GM10248 (cell line): Measurements from ENCODE around the gene PLA2G2D.

Source experiments
- CTCF ChIA-PET: fragments of 300-600 bp; sonication (Branson Sonifier 250); formaldehyde crosslinking; extraction: SDS; loops from one replicate; lab custom pipeline; 2021; ENCODE audit warnings: antibody characterized with exemption; lab: Yijun Ruan, JAX
- POLR2A ChIA-PET: fragments of 350-650 bp; sonication (Branson Sonifier 250); formaldehyde crosslinking; extraction: SDS; loops from one replicate; lab custom pipeline; 2020; ENCODE audit warnings: antibody characterized with exemption; lab: Yijun Ruan, JAX
- DNase-seq: peaks from one replicate; pipeline ENCODE4 v3.0.0; 2012; ENCODE audit errors: extremely low spot score
- CTCF ChIP-seq: IDR thresholded peaks from 2 replicates; pipeline ENCODE4 v1.5.1; 2012; ENCODE audit warnings: mild to moderate bottlenecking, low read depth; ENCODE audit errors: extremely low read depth, missing control alignments, control extremely low read depth

The PLA2G2D gene

GRCh38 chr1:20123722-20124455, 4.6 kb upstream of the PLA2G2D start:
- ChIA-PET CTCF (interaction anchor here (1.0 to 4.6 kb wide), 4 partner anchors 10 to 29 kb away, joined by 3 to 34 read pairs (median 9); no protein-coding TSS in a partner anchor), POLR2A (no interaction called here)
- no peak for TF ChIP-seq CTCF
- no peak for DNase-seq

- ChIA-PET CTCF (interaction anchor here (1.1 to 2.1 kb wide), 4 partner anchors 9 to 31 kb away, joined by 3 to 8 read pairs (median 4); no protein-coding TSS in a partner anchor), POLR2A (no interaction called here)
- TF ChIP-seq CTCF, result no peak
- no peak for DNase-seq
Observed at GRCh38 chr1:20120796-20121195, 1.5 kb upstream of the PLA2G2D start.

DNA sequence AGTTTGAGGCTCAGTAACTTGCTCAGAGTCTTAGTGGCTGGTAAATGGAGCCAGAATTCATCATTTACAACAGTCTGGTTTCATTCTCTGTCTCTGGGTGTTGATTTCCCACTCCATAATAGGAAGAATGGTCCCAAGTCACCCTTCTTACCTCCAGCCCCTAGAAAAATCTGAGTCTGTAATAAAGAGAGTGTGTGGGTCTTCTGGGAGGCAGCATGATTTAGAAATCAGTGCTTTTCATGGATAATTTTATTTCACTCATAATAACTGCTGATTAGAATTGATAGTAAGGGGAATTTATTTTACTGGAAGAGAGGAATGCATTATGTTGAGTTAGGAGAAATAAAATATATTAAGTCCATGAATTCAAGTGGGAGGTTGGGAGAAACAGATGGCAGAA, 2.1 kb downstream of the PLA2G2D start:
- TF ChIP-seq CTCF, result no peak
- ChIA-PET CTCF (interaction anchor here (1.1 to 2.1 kb wide), 2 partner anchors 15 to 35 kb away, joined by 4 to 9 read pairs; no protein-coding TSS in a partner anchor), POLR2A (no interaction called here)
- DNase-seq, result no peak

GRCh38 chr1:20115916-20116315, 3.4 kb downstream of the PLA2G2D start:
- no peak for TF ChIP-seq CTCF
- DNase-seq, result no peak
- CTCF ChIA-PET, result interaction anchor here (1.2 kb wide), 1 partner anchor 234 kb away, joined by 3 read pairs; the partner anchor contains the start of gene OTUD3
- POLR2A ChIA-PET, result no interaction called here

DNA sequence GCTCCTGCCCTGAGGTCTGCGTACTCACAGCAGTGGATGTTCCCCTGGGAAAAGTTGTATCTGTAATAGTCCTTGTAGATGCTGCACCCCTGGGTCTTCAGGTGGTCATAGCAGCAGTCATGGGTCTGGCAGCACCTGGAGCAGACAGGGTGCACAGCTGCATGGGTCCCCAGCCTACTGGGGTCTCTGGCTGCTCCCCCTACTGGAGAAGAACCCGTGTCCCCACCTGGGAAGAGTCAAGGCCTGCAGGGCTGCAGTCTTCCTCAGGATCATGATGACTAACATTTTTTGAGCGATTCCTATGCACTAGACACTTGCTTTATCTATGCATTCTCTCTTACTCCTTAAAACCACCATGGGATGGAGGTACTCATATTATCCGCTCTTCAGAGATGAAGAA, 3.9 kb downstream of the PLA2G2D start:
- no peak for TF ChIP-seq CTCF
- ChIA-PET CTCF (interaction anchor here (1.2 to 4.1 kb wide), 3 partner anchors 14 to 233 kb away, joined by 3 to 15 read pairs (median 3); partner anchors contain the start of gene OTUD3), POLR2A (no interaction called here)
- DNase-seq, result no peak

DNA sequence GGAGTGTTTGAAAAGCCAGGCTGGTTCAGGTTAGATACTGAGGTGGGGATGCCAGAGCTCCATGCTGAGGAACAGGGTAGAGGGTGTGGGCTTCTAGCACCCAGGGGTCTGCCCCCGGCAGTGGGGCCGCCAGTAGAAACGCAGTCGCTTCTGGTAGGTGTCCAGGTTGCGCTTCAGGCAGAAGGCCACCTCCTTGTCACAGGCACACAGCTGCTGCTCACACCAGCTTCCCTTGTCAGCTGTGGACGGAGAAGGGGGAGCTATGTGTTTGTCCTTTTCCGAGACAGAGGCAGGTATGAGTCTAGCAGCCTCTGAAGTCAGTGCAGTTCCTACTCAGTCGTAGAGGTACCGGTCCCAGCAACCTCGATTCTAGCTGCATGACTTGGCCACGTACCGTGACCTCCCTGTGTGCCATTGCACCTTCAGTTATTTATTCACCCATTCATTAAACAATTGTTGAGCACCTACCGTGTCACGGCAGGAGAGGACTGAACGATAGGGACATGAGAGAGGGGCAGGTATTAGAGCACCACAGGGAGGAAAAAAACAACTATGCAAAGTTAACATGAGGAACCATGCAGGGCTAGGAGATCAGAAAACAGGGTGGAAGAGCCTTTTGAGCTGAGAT, 5.2 kb downstream of the PLA2G2D start:
- ChIA-PET POLR2A (no interaction called here), CTCF (interaction anchor here (1.2 to 4.1 kb wide), 5 partner anchors 12 to 38 kb away, joined by 3 to 15 read pairs (median 4); no protein-coding TSS in a partner anchor)
- TF ChIP-seq CTCF, result no peak
- DNase-seq, result no peak
